HL-60 (cell line): ENCODE results near the gene DENND4A.

Experiments used
- DNase-seq, 2 experiments: peaks; one replicate each; pipeline ENCODE4 v3.0.0-alpha.2; 2010 to 2020; ENCODE audit warnings: low read depth in 1 of 2, low spot score in 1 of 2
- H3K27ac ChIP-seq: fragments of 250-450 bp; sonication (Bioruptor Pico); replicated peaks from 2 replicates; pipeline ENCODE4 v1.5.1; 2020; ENCODE audit warnings: mild to moderate bottlenecking, moderate library complexity
- H3K27me3 ChIP-seq: fragments of 250-450 bp; sonication (Bioruptor Pico); 2 replicates; pipeline ENCODE4 v1.5.1; 2021; ENCODE audit warnings: mild to moderate bottlenecking, moderate library complexity; ENCODE audit not compliant: insufficient read depth, poor library complexity, severe bottlenecking
- H3K4me3 ChIP-seq: replicated peaks from 2 replicates; pipeline ENCODE4 v1.5.1; 2011; ENCODE audit warnings: mild to moderate bottlenecking, control low read depth, low read length; ENCODE audit not compliant: insufficient read depth
- GABPA ChIP-seq: IDR thresholded peaks from 2 replicates; pipeline ENCODE4 v1.6.1; 2012; ENCODE audit warnings: low read depth
- POLR2AphosphoS5 ChIP-seq: IDR thresholded peaks from 2 replicates; pipeline ENCODE4 v1.6.1; 2012; ENCODE audit warnings: low read depth
- SPI1 ChIP-seq: IDR thresholded peaks from 2 replicates; pipeline ENCODE4 v1.6.1; 2012; ENCODE audit warnings: low read depth, mild to moderate bottlenecking, borderline replicate concordance
- TF ChIP-seq, protein P1 (sequence below): IDR thresholded peaks from one replicate; pipeline ENCODE4 v1.5.1; 2011; ENCODE audit warnings: low read length, control low read depth, inconsistent platforms; ENCODE audit not compliant: insufficient read depth
- TF ChIP-seq, protein P2 (sequence below): IDR thresholded peaks from 2 replicates; pipeline ENCODE4 v1.6.1; 2012; ENCODE audit warnings: low read depth; ENCODE audit not compliant: insufficient replicate concordance

The DENND4A gene

DNA sequence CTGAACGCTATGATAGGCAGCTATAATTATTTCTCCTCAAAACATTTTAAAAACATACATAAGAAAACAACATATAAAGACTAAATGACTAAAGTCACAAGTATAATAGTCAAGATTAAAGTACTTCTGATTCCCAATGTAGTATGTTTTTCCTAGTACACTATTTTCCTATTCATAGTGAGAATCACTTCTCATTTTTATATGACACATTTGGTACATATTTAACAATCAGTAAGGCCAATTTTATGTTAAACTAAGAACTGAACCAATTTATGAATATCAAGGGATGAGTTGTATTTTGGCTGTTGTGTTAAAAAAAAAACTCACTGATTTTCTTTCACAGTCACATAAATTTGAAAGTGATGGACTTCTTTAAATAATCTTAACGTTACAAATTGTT lies 79.7 kb downstream of the DENND4A start:
- no peak overlapping the region for H3K4me3 ChIP-seq
- TF ChIP-seq, protein P1, sequence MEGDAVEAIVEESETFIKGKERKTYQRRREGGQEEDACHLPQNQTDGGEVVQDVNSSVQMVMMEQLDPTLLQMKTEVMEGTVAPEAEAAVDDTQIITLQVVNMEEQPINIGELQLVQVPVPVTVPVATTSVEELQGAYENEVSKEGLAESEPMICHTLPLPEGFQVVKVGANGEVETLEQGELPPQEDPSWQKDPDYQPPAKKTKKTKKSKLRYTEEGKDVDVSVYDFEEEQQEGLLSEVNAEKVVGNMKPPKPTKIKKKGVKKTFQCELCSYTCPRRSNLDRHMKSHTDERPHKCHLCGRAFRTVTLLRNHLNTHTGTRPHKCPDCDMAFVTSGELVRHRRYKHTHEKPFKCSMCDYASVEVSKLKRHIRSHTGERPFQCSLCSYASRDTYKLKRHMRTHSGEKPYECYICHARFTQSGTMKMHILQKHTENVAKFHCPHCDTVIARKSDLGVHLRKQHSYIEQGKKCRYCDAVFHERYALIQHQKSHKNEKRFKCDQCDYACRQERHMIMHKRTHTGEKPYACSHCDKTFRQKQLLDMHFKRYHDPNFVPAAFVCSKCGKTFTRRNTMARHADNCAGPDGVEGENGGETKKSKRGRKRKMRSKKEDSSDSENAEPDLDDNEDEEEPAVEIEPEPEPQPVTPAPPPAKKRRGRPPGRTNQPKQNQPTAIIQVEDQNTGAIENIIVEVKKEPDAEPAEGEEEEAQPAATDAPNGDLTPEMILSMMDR, result no peak
- TF ChIP-seq GABPA (no peak), SPI1 (no peak), POLR2AphosphoS5 (no peak)
- TF ChIP-seq, protein P2, sequence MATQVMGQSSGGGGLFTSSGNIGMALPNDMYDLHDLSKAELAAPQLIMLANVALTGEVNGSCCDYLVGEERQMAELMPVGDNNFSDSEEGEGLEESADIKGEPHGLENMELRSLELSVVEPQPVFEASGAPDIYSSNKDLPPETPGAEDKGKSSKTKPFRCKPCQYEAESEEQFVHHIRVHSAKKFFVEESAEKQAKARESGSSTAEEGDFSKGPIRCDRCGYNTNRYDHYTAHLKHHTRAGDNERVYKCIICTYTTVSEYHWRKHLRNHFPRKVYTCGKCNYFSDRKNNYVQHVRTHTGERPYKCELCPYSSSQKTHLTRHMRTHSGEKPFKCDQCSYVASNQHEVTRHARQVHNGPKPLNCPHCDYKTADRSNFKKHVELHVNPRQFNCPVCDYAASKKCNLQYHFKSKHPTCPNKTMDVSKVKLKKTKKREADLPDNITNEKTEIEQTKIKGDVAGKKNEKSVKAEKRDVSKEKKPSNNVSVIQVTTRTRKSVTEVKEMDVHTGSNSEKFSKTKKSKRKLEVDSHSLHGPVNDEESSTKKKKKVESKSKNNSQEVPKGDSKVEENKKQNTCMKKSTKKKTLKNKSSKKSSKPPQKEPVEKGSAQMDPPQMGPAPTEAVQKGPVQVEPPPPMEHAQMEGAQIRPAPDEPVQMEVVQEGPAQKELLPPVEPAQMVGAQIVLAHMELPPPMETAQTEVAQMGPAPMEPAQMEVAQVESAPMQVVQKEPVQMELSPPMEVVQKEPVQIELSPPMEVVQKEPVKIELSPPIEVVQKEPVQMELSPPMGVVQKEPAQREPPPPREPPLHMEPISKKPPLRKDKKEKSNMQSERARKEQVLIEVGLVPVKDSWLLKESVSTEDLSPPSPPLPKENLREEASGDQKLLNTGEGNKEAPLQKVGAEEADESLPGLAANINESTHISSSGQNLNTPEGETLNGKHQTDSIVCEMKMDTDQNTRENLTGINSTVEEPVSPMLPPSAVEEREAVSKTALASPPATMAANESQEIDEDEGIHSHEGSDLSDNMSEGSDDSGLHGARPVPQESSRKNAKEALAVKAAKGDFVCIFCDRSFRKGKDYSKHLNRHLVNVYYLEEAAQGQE, result no peak
- DNase-seq, result no peak
- no peak overlapping the region for H3K27ac ChIP-seq
- H3K27me3 ChIP-seq, result no peaks in the 10 kb centered on the region

DNA sequence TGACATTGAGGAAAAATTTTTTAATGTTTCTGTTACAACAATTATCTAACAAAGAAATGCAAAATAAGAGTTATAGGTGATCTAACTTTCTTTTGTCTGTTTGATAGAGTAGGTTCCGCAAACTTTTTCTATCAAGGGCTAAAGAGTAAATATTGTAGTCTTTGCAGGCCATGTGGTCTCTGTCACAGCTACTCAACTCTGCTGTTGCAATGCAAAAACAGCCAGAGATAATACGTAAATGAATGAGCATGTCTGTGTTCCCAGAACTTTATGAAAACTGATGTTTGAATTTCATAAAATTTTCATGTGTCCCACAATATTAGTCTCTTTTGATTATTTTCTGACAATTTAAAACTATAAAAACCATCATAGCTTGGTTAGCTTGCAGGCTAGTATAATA lies 97.0 kb downstream of the DENND4A start:
- no peak overlapping the region for H3K4me3 ChIP-seq
- no peak for DNase-seq
- no peak for TF ChIP-seq GABPA
- TF ChIP-seq, protein P1, result no peak
- TF ChIP-seq, protein P2, result no peak
- no peak overlapping the region for H3K27ac ChIP-seq
- no peaks in the 10 kb centered on the region for H3K27me3 ChIP-seq

DNA sequence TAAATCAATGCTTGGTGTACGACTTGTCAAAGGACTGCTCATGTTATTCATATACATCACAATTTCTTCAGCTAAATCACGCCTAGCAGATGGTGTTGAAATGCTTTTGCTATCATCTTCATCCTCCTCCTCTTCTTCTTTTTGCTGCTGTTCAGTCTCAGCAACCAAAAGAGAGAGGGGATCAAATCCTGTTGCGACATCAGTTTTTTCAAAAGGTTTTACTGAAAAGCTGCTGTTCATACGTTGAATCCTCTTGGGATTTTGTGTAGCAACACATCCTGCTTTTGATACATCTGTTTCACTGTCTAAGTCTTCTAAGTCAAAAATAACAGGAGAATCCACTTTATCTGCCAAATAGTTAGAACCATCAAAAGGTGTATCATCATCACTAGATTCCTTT lies 101.3 kb downstream of the DENND4A start:
- no peak for TF ChIP-seq SPI1
- TF ChIP-seq GABPA, result no peak
- no peak for TF ChIP-seq POLR2AphosphoS5
- TF ChIP-seq, protein P2, result no peak
- TF ChIP-seq, protein P1, result no peak
- Histone ChIP-seq H3K4me3 (no peak overlapping the region), H3K27ac (no peak overlapping the region)

More for the DNA sequence above, 101.3 kb downstream of the DENND4A start:
- H3K27me3 ChIP-seq, result no peaks in the 10 kb centered on the region
- DNase-seq, result no peak
